Subcutaneous abdominal adipose tissue (tissue), 5 donors: Measurements from ENCODE around the gene UBE2QL1.

Experiments used
- H3K27ac ChIP-seq: one replicate; pipeline ENCODE4 v1.7.0; 2013; ENCODE audit warnings: low read depth, mild to moderate bottlenecking, inconsistent platforms, low read length, moderate library complexity
- H3K27me3 ChIP-seq, 5 donors: one replicate each; pipeline ENCODE4 v1.7.0; 2013; ENCODE audit warnings: low read length in 5 of 5, inconsistent platforms in 1 of 5; ENCODE audit not compliant: control insufficient read depth in 5 of 5, insufficient read depth in 4 of 5
- H3K36me3 ChIP-seq, 5 donors: one replicate each; pipeline ENCODE4 v1.7.0; 2013; ENCODE audit warnings: low read length in 5 of 5; ENCODE audit not compliant: control insufficient read depth in 5 of 5, insufficient read depth in 5 of 5
- H3K4me1 ChIP-seq, 5 donors: one replicate each; pipeline ENCODE4 v1.7.0; 2013; ENCODE audit warnings: low read length in 5 of 5, mild to moderate bottlenecking in 3 of 5, moderate library complexity in 1 of 5; ENCODE audit not compliant: control insufficient read depth in 5 of 5, insufficient read depth in 5 of 5
- H3K4me3 ChIP-seq, 5 donors: one replicate each; pipeline ENCODE4 v1.7.0; 2013; ENCODE audit warnings: low read length in 5 of 5, low read depth in 1 of 5
- H3K9ac ChIP-seq, 5 donors: one replicate each; pipeline ENCODE4 v1.7.0; 2013; ENCODE audit warnings: low read length in 5 of 5, mild to moderate bottlenecking in 4 of 5, moderate library complexity in 3 of 5
- H3K9me3 ChIP-seq, 5 donors: one replicate each; pipeline ENCODE4 v1.7.0; 2013; ENCODE audit warnings: low read length in 5 of 5; ENCODE audit not compliant: control insufficient read depth in 5 of 5
- donor health status: healthy.
- donor health status: healthy.
- donor health status: healthy.
- donor health status: healthy.
- donor health status: healthy.

UBE2QL1 gene

GRCh38 chr5:6518298-6519057, 69.8 kb downstream of the UBE2QL1 start:
- peaks cover 0 to 6% (median 3%) of the 10 kb centered on the region in 5 donors for H3K27me3 ChIP-seq

GRCh38 chr5:6520201-6520600, 71.5 kb downstream of the UBE2QL1 start:
- no peaks in the 10 kb centered on the region for H3K36me3 ChIP-seq
- peaks cover 0 to 3% (median 0%) of the 10 kb centered on the region in 5 donors for H3K4me1 ChIP-seq
- H3K9me3 ChIP-seq = no peaks in the 10 kb centered on the region
- H3K27ac ChIP-seq = no peak overlapping the region
- no peak overlapping the region for H3K9ac ChIP-seq
- no peak overlapping the region for H3K4me3 ChIP-seq
- peaks cover 0 to 6% (median 3%) of the 10 kb centered on the region in 5 donors for H3K27me3 ChIP-seq

More at GRCh38 chr5:6518298-6519057, 69.8 kb downstream of the UBE2QL1 start:
- Histone ChIP-seq H3K9ac (no peak overlapping the region), H3K27ac (no peak overlapping the region), H3K36me3 (no peaks in the 10 kb centered on the region), H3K4me3 (no peak overlapping the region), H3K9me3 (no peaks in the 10 kb centered on the region), H3K4me1 (peaks cover 0 to 3% (median 0%) of the 10 kb centered on the region in 5 donors)

- Histone ChIP-seq H3K36me3 (no peaks in the 10 kb centered on the region), H3K4me1 (peaks cover 0 to 3% (median 0%) of the 10 kb centered on the region in 5 donors), H3K27ac (no peak overlapping the region), H3K27me3 (peaks cover 0 to 6% (median 3%) of the 10 kb centered on the region in 5 donors), H3K9me3 (no peaks in the 10 kb centered on the region), H3K4me3 (no peak overlapping the region), H3K9ac (no peak overlapping the region)
These were observed 73.7 kb downstream of the UBE2QL1 start for GRCh38 chr5:6522331-6522730.

GRCh38 chr5:6522923-6523322, 74.3 kb downstream of the UBE2QL1 start:
- H3K27ac ChIP-seq = no peak overlapping the region
- H3K9me3 ChIP-seq = no peaks in the 10 kb centered on the region
- H3K36me3 ChIP-seq = no peaks in the 10 kb centered on the region
- no peak overlapping the region for H3K9ac ChIP-seq
- H3K4me1 ChIP-seq = peaks cover 0 to 3% (median 0%) of the 10 kb centered on the region in 5 donors
- peaks cover 0 to 6% (median 3%) of the 10 kb centered on the region in 5 donors for H3K27me3 ChIP-seq
- no peak overlapping the region for H3K4me3 ChIP-seq

- Histone ChIP-seq H3K27me3 (peaks cover 0 to 6% (median 0%) of the 10 kb centered on the region in 5 donors), H3K27ac (no peak overlapping the region), H3K4me3 (no peak overlapping the region), H3K9ac (no peak overlapping the region), H3K36me3 (no peaks in the 10 kb centered on the region), H3K4me1 (no peaks in the 10 kb centered on the region), H3K9me3 (peaks cover 0 to 8% (median 0%) of the 10 kb centered on the region in 5 donors)
These were observed 76.8 kb downstream of the UBE2QL1 start for GRCh38 chr5:6525422-6525821.

GRCh38 chr5:6525910-6526309, 77.3 kb downstream of the UBE2QL1 start:
- H3K27ac ChIP-seq = no peak overlapping the region
- H3K9me3 ChIP-seq = peaks cover 0 to 8% (median 0%) of the 10 kb centered on the region in 5 donors
- H3K9ac ChIP-seq = no peak overlapping the region
- no peak overlapping the region for H3K4me3 ChIP-seq
- H3K27me3 ChIP-seq = peaks cover 0 to 6% (median 0%) of the 10 kb centered on the region in 5 donors
- no peaks in the 10 kb centered on the region for H3K36me3 ChIP-seq
- H3K4me1 ChIP-seq = no peaks in the 10 kb centered on the region

- no peak overlapping the region for H3K4me3 ChIP-seq
- H3K9me3 ChIP-seq = peaks cover 0 to 8% (median 0%) of the 10 kb centered on the region in 5 donors
- H3K9ac ChIP-seq = no peak overlapping the region
- H3K27me3 ChIP-seq = no peaks in the 10 kb centered on the region
- no peak overlapping the region for H3K27ac ChIP-seq
- no peaks in the 10 kb centered on the region for H3K36me3 ChIP-seq
- H3K4me1 ChIP-seq = no peaks in the 10 kb centered on the region
These were observed 79.2 kb downstream of the UBE2QL1 start for GRCh38 chr5:6527749-6528455.

GRCh38 chr5:6535594-6535993, 86.9 kb downstream of the UBE2QL1 start:
- H3K4me1 ChIP-seq = no peaks in the 10 kb centered on the region
- H3K9me3 ChIP-seq = no peaks in the 10 kb centered on the region
- H3K27me3 ChIP-seq = no peaks in the 10 kb centered on the region
- no peak overlapping the region for H3K9ac ChIP-seq
- no peak overlapping the region for H3K27ac ChIP-seq
- H3K36me3 ChIP-seq = no peaks in the 10 kb centered on the region
- H3K4me3 ChIP-seq = no peak overlapping the region

- no peaks in the 10 kb centered on the region for H3K4me1 ChIP-seq
- H3K4me3 ChIP-seq = no peak overlapping the region
- H3K36me3 ChIP-seq = no peaks in the 10 kb centered on the region
- no peak overlapping the region for H3K27ac ChIP-seq
- no peak overlapping the region for H3K9ac ChIP-seq
- H3K27me3 ChIP-seq = no peaks in the 10 kb centered on the region
- no peaks in the 10 kb centered on the region for H3K9me3 ChIP-seq
These were observed 90.4 kb downstream of the UBE2QL1 start for GRCh38 chr5:6539060-6539459.
